GM12892 (cell line): Measurements from ENCODE around the gene ZNF407.

Experiments used
- DNase-seq: peaks from one replicate; pipeline ENCODE4 v3.0.0; 2011; ENCODE audit not compliant: insufficient read length
- FAIRE-seq: peaks from 2 replicates; lab custom pipeline; 2011; peaks lifted over from hg19 to GRCh38; lab: Jason Lieb, UNC
- POLR2A ChIP-seq: IDR thresholded peaks from 2 replicates; pipeline ENCODE4 v1.6.1; 2011; ENCODE audit warnings: low read depth, low read length, control low read depth
- POLR2AphosphoS5 ChIP-seq: IDR thresholded peaks from 2 replicates; pipeline ENCODE4 v1.6.1; 2011; ENCODE audit warnings: low read depth, low read length, control low read depth
- TAF1 ChIP-seq: IDR thresholded peaks from 2 replicates; pipeline ENCODE4 v1.6.1; 2011; ENCODE audit warnings: low read depth, mild to moderate bottlenecking, control low read depth, low read length, borderline replicate concordance

The ZNF407 gene

DNA sequence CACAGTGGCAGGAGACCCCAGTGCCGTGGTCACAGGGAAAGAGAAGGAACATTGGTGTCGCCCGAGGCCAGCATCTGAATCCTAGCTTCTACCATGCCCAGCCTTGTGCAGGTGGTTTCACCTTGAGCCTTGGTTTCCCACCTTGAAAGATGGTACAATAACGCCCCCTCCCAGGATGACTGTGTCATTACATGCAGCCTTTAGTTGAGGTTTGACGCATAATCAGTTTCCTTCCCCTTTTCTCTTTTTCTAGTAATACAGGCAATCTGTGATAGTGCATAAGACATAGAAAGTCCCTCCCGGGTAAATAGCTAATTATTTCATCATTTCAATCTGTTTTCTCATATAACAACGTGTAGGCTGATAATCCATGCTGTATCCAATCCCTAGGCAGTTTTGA lies 29.8 kb upstream of the ZNF407 start:
- FAIRE-seq (no peak), DNase-seq (no peak)
- no peak for TF ChIP-seq POLR2AphosphoS5

DNA sequence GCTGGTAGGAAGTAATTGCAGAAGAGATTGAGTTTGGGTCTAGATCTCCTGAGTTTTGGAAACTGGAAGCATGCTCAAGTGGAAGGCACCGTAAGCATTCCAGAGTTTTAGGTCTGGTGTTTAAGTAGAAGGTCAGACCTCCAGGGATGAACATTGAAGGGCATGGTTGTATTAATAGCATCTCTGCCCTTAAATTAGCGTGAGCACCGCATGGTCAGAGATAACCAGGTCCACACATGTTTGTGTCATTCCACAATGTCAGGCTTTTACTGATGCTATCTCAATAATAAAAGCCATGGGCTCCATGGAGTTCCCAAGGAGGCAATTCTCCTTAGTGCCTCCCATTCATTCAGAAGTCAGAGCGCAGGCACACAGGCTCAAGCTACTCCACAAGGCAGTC lies 28.3 kb upstream of the ZNF407 start:
- no peak for DNase-seq
- no peak for FAIRE-seq
- TF ChIP-seq POLR2A = no peak
- no peak for TF ChIP-seq TAF1

DNA sequence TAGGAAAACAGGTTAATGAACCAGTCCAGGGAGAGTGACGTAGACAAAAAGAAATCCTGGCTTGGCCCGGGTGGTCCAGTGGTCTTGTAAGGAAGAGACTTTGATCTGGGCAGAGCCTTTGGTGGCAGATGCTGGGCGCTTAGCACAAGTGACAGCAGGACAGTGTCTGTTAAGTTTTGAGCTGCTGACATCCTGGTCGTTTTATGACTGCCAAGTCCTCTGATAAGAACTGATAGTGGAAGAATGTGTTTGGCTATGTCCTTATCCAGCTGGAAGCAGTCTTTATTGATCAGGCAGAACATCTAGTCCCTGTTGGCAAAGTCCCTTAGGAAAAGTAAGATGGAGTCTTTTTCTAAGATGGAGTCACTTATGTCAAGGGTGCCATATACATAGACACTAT lies 27.4 kb upstream of the ZNF407 start:
- DNase-seq (no peak), FAIRE-seq (no peak)
- no peak for TF ChIP-seq POLR2AphosphoS5

DNA sequence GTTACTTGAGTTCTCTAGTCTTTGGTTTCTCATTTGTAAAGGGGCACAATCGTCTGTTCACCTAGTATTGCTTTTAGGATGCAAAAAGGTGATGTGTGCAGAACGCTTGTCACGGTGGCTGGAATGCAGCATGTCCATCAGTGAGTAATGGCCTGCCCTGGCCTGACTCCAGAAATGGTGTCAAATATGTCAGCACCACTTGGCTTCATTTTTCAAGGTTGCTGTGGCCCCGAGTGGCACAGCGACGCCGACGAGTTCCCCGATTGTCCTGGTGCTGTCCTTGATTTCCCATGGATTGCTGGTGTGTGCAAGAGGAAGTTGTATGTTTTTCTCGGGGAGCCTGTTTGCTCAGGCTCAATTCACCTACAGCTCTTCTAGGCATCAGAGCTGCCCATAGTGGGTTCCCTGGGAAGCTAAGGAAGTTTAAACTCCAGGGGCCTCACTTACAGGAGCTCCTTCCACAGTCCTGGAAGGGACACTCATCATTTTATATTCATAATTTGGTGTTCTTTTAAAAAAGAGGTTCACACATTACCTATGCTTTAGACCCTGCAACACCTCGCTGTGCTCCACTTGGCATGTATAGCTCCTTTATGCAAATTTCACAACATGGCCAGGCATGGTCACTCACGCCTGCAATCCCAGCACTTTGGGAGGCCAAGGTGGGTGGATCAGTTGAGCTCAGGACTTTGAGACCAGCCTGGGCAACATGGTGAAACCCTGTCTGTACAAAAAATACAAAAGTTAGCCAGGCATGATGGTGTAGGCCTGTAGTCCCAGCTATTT lies 25.6 kb upstream of the ZNF407 start:
- FAIRE-seq (no peak), DNase-seq (no peak)
- TF ChIP-seq TAF1 (no peak), POLR2AphosphoS5 (no peak), POLR2A (no peak)

DNA sequence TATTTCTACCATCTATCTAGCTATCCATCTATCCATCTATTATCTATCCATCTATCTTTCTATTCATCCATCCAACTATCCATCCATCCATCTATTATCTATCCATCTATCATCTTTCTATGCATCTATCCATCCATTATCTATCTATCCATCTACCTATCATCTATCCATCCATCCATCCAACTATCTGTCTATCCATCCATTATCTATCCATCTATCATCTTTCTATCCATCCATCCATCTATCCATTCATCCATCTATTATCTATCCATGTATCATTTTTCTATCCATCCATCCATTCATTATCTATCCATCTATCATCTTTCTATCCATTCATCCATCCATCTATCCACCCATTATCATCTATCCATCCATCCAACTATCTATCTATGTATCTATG lies 24.6 kb upstream of the ZNF407 start:
- TF ChIP-seq POLR2AphosphoS5 = no peak
- TF ChIP-seq POLR2A = no peak
- no peak for TF ChIP-seq TAF1
- FAIRE-seq (no peak), DNase-seq (no peak)

DNA sequence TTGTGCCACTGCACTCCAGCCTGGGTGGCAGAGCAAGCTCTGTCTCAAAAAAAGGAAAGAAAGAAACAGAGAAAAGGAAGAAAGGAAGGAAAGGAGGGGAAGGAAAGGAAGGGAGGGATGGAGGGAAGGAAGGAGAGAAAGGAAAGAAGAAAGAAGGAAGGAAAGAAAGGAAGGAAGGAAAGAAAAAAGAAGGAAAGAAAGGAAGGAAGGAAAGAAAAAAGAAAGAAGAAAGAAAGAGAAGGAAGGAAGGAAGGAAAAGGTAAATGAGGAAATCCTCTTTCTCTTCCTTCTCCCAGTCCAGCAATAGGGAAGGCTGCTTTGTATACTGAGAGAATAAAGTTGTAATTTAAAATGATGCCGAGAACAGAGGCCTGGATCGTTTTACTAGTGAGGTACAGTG lies 22.8 kb upstream of the ZNF407 start:
- DNase-seq (no peak), FAIRE-seq (no peak)
- no peak for TF ChIP-seq POLR2AphosphoS5
- no peak for TF ChIP-seq TAF1
- no peak for TF ChIP-seq POLR2A

DNA sequence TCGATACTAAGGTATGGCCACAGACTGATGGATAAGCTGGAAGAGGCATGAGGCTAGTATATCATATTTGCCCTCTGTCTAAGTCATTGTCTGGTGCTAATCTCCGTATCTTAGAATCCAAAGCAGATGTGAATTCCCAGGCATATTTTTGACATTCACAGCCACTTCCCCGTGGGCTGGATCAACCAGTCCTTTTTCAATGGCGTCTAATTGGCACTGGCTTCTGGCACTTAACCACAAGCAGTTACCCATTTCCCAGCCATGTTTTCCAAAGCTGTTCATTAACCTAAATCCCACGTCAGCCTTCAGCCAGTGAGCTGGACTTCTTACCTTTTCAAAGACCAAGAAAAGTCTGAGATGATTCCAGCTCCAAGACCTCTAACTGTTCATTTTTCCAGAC lies 20.7 kb upstream of the ZNF407 start:
- TF ChIP-seq TAF1 (no peak), POLR2A (no peak), POLR2AphosphoS5 (no peak)
- no peak for DNase-seq
- FAIRE-seq = no peak

DNA sequence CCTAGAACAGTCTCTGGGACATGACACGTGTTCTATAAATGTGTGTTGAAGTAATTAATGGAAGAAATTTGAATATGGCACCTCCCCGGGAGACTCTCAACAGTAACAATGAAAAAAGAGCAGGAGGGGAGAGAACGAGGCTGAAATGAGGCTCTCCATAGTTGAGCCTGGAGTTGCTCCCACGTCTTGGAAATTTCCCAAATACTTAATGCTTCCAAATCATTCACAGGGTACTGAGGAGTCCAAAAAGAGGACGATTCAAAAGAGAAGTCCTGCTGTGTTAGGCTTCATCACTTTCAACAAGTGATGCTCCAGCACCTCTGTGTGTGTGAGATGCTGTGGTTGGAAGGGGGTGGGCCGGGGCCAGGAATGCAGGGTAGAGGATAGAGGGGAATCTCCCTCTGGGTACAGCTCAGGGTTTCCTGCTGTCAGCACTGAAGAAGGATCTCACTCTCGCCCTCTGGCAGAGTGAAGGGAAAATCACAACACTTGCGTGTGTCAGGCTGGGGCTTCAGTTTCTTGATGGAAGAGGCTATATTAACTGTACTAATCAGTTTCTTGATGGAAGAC lies 18.1 kb upstream of the ZNF407 start:
- FAIRE-seq = no peak
- no peak for DNase-seq
- TF ChIP-seq TAF1 (no peak), POLR2AphosphoS5 (no peak), POLR2A (no peak)

DNA sequence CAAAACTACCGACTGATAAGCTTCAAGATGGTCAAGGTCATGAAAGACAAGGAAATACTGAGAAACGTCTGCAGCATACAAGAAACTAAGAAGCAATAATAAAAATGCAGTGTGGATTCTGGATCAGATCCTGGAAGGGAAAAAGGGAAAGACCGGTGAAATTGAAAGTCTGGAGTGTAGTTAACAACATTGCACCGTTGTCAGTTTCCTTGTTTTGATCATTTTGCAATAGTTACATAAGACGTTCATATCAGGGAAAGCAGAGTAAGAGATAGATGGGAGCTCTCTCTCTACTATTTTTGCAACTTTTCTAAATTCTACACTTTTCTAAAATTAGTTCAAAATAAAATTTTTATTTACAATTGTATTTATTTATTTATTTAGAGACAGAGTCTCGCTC lies 15.0 kb upstream of the ZNF407 start:
- no peak for FAIRE-seq
- TF ChIP-seq TAF1 (no peak), POLR2AphosphoS5 (no peak), POLR2A (no peak)

DNA sequence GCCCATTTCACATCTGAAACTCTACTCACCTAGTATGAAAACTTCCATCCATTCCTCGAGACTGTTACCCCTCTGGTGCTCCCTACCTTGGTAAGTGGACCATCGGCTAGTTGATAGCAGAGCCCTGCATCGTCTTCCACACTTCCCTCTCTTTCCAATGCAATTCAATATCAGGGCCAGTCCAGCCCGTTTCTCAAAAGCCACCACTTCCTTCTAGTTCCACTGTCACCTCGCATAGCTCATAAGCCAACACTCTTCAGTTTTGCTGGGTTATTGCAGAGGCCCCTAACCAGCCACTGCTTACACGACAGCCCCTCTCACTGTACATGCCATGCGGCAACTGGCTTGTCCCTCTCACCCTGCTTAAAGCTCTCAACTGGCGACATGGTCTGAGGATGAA lies 10.2 kb upstream of the ZNF407 start:
- DNase-seq (no peak), FAIRE-seq (no peak)
- TF ChIP-seq POLR2A = no peak
- TF ChIP-seq TAF1 = no peak
- TF ChIP-seq POLR2AphosphoS5 = no peak

More for the DNA sequence above, 15.0 kb upstream of the ZNF407 start:
- no peak for DNase-seq

DNA sequence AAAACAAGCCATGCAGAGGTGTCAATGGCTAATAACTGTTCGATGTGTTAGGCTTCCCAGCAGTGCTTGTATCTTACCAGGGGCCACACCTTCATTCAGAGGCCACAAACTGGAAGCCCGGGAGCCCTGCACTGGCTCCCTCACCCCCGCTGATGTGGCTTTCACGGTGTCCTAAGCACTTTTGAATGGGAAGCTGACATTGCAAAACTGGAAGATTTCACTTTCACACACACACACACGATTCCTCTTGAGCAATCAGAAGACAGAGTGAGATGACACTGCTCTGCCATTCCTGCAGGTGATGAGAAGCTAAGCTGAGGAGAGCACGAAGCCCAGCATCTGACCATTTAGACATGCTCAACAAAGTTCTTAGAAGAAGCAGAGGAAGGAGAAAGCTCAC lies 8.6 kb upstream of the ZNF407 start:
- DNase-seq = no peak
- FAIRE-seq = no peak
- TF ChIP-seq POLR2A (no peak), TAF1 (no peak), POLR2AphosphoS5 (no peak)

DNA sequence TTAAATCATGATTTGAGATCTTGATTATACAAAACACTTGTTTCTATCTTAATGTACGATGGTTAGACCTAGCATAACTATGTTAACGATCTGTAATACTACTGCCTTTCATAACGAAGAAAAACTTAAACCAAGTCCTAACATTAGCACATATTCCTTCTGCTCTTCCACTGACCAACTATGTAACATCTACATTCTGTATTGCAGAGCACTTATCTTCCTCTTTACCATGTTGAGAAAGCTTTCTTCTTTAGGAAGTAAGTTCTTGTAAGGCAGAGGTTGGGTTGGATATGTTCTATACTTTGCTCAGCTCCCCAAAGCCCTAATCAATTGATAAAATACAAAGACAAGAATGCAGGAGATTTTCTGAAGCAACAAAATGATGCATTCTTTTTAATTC lies 7.9 kb upstream of the ZNF407 start:
- TF ChIP-seq POLR2A (no peak), POLR2AphosphoS5 (no peak), TAF1 (no peak)
- no peak for DNase-seq
- no peak for FAIRE-seq
